ENCODE results near the gene NRXN2.

DNA sequence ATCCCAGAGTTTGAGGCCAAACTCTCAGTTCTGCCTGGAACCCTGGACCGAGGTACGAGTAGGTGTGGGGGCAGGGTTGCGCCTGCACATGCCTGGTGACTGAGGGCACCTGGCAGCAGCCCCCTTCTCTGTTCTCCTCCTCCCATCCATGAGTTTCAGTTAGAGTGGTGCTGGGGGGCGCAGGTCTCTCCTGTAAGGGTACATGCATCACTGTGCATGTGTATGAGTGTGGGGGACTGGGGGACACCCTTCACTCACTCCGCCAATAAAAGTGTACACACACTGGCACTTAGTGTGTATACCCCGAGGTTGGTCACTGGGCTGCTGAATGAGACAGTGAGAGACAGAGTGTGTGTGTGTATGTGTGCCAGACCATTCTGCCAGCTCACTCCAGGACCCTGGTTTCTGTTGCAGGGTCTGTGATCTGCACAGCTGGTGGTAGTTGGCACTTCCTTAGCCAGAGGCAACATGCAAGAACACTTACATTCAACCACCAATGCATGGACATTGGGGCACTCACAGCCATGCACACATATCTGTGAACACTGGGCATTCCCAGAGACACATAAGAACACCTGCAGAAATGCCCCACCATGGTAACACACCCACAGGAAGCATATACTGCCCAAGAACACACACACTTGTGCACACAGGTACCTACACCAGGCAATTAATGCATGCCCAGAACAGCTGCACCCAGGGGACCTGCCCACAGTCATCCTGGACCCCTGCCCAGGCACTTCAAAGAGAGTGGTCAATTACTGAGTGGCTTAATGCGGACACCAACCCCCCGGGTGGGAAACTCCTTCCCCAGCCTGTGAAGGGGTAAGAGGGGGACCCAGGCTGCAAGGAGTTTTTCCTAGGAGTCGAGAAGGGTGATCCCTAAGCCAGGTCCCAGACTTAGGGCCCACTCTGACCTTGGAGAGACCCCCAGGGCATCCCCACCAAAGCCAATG lies 1.2 kb upstream of the NRXN2 start:
- TF ChIP-seq, protein P1, sequence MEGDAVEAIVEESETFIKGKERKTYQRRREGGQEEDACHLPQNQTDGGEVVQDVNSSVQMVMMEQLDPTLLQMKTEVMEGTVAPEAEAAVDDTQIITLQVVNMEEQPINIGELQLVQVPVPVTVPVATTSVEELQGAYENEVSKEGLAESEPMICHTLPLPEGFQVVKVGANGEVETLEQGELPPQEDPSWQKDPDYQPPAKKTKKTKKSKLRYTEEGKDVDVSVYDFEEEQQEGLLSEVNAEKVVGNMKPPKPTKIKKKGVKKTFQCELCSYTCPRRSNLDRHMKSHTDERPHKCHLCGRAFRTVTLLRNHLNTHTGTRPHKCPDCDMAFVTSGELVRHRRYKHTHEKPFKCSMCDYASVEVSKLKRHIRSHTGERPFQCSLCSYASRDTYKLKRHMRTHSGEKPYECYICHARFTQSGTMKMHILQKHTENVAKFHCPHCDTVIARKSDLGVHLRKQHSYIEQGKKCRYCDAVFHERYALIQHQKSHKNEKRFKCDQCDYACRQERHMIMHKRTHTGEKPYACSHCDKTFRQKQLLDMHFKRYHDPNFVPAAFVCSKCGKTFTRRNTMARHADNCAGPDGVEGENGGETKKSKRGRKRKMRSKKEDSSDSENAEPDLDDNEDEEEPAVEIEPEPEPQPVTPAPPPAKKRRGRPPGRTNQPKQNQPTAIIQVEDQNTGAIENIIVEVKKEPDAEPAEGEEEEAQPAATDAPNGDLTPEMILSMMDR (conservative IDR thresholded peaks at IDR 0.05; ENCODE audit: low read length): no peak
- no peak for TF ChIP-seq EZH2phosphoT487 (IDR thresholded peaks at IDR 0.05; ENCODE audit: borderline replicate concordance)

All from Loucy (cell line).